Measurements from ENCODE around the gene SYNGR3. TPM values are rescaled to one million over a fixed set of nuclear protein-coding genes. Genes with fewer than 3 reads are reported as not detected.

SYNGR3 gene
- total and polyA plus RNA-seq, 2 of the 13 experiments (the other 11 are each of a cell fraction or from before 2014, with no cell fraction given), result 0.97 to 5.7 TPM

- peak; percentile 87 for TF ChIP-seq HDAC1 (CRISPR knock-in tag; IDR thresholded peaks at IDR 0.05)
- TF ChIP-seq MTF1 (CRISPR knock-in tag; IDR thresholded peaks at IDR 0.05), result 0 out of 2 replicates have a peak, but pooled peaks have one; percentile 34
- TF ChIP-seq, protein P1, sequence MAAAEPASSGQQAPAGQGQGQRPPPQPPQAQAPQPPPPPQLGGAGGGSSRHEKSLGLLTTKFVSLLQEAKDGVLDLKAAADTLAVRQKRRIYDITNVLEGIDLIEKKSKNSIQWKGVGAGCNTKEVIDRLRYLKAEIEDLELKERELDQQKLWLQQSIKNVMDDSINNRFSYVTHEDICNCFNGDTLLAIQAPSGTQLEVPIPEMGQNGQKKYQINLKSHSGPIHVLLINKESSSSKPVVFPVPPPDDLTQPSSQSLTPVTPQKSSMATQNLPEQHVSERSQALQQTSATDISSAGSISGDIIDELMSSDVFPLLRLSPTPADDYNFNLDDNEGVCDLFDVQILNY (CRISPR knock-in tag; conservative IDR thresholded peaks at IDR 0.05), result peak; percentile 74; the same call in 1 of the 2 replicates
- no peak; the same call in 1 of the 2 replicates for TF ChIP-seq ZBTB7A (CRISPR knock-in tag; IDR thresholded peaks at IDR 0.05)
- peak; percentile 40; the same call in 1 of the 2 replicates for TF ChIP-seq ZNF329 (CRISPR knock-in tag; IDR thresholded peaks at IDR 0.05; ENCODE audit: low read depth)
- TF ChIP-seq SMAD9 (CRISPR knock-in tag; IDR thresholded peaks at IDR 0.05), result no peak
- TF ChIP-seq ZNF563 (CRISPR knock-in tag; IDR thresholded peaks at IDR 0.05), result no peak; the same call in 1 of the 2 replicates
- no peak for TF ChIP-seq SCMH1 (CRISPR knock-in tag; IDR thresholded peaks at IDR 0.05; ENCODE audit: borderline replicate concordance)
- TF ChIP-seq HMG20A (CRISPR knock-in tag; IDR thresholded peaks at IDR 0.05; ENCODE audit: borderline replicate concordance), result no peak
These were observed 25.0 kb upstream of the SYNGR3 start, which contains the start of gene RPS2 (continued) for GRCh38 chr16:1964506-1965395.

DNA sequence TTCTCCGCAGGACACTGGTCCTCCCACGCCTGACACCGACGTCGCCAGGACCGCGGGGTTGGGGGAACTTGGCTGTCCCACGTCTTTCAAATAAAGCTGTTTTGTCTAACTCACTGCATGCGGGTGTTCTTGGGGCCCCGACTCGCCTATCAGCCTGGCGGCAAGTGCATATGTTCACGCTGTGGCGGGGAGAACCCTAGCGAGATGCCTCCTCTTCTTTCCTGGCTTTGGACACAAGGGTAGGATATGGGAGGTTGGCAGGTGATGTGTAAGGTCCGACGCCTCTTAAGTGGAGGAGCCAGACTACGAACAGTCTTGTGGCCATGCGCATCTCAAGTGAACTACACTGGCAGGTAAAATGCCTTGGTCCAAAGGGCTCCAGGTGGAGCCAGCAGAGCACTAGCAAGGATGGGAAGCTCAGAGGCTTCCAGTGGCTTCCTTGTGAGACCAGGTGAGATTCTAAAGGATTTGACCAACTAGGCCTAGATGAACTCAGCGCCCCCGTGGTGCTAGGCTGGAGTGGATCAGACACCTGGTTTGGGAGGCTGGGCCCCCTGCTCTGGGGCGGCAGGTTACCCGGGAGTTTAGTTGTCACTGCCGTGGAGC, 24.3 kb upstream of the SYNGR3 start:
- no peaks in the 10 kb centered on the region for H3K9me3 ChIP-seq (ENCODE audit: low read length)
- TSS peak; percentile 84 for BruUV-seq (replicated peaks)
- no peaks in the 10 kb centered on the region; a peak in 1 of 5 replicates for H3K27me3 ChIP-seq (ENCODE audit: control insufficient read depth in 1 of 2, insufficient read depth in 2 of 2, low read length in 2 of 2)
- POLR2A ChIA-PET, result interaction anchor here (0.8 to 3.1 kb wide), 46 partner anchors 8 to 536 kb away, joined by 3 to 131 read pairs (median 7); partner anchors contain the start of genes ECI1, EME2, FAHD1 and GFER
- intact Hi-C loops (cut with micrococcal nuclease; ENCODE audit: unreplicated experiment), result no loop called here
- peak overlapping the region; percentile 73 for H3K27ac ChIP-seq (ENCODE audit: extremely low read length, insufficient read depth, low read length)
- 2% methylated on average over 13 of the region's 24 CpGs for WGBS (ENCODE audit: low lambda C conversion rate)
- DNase-seq (ENCODE audit: low spot score), result no peak
- no peak overlapping the region for H2AFZ ChIP-seq (ENCODE audit: low read length)
- H3K4me3 ChIP-seq (replicated peaks in 1 of 3; ENCODE audit: insufficient read depth in 1 of 3, low read depth in 2 of 3, low read length in 3 of 3), result peak overlapping the region; percentile 84 to 94 (median 92)
- FAIRE-seq, result no peak
- in situ Hi-C loops (cut with HindIII; ENCODE audit: extremely low pct_ligation_motif_present, low pct_unique_long_range_greater_than_20kb), result no loop called here
- peaks cover 3 to 19% of the 10 kb centered on the region in 2 experiments; a peak in 3 of 5 replicates for H3K36me3 ChIP-seq (replicated peaks in 1 of 2; ENCODE audit: control insufficient read depth in 1 of 2, insufficient read depth in 2 of 2, low read length in 2 of 2)
- H4K20me1 ChIP-seq (ENCODE audit: insufficient read depth, low read length), result peaks cover 34% of the 10 kb centered on the region
- ATAC-seq, result no peak
- peak overlapping the region; percentile 96 for H3K9ac ChIP-seq (ENCODE audit: insufficient read depth, low read depth, low read length)
- CTCF ChIA-PET (ENCODE audit: low intra/inter-chr PET ratio, low total read pairs), result no interaction called here
- H3K4me1 ChIP-seq (ENCODE audit: insufficient read depth, low read length), result peaks cover 41% of the 10 kb centered on the region
- H3K79me2 ChIP-seq (ENCODE audit: insufficient read depth, low read length), result peaks cover 33% of the 10 kb centered on the region
- peak overlapping the region; percentile 100 for H3K4me2 ChIP-seq (ENCODE audit: low read depth, low read length)
- TF ChIP-seq, protein P2, sequence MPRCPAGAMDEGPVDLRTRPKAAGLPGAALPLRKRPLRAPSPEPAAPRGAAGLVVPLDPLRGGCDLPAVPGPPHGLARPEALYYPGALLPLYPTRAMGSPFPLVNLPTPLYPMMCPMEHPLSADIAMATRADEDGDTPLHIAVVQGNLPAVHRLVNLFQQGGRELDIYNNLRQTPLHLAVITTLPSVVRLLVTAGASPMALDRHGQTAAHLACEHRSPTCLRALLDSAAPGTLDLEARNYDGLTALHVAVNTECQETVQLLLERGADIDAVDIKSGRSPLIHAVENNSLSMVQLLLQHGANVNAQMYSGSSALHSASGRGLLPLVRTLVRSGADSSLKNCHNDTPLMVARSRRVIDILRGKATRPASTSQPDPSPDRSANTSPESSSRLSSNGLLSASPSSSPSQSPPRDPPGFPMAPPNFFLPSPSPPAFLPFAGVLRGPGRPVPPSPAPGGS (CRISPR knock-in tag; IDR thresholded peaks at IDR 0.05), result 0 out of 2 replicates have a peak, but pooled peaks have one; percentile 20
- peak; percentile 21; the same call in 1 of the 2 replicates for TF ChIP-seq ZNF30 (CRISPR knock-in tag; IDR thresholded peaks at IDR 0.05)
- TF ChIP-seq SP1 (IDR thresholded peaks at IDR 0.05), result no peak
- TF ChIP-seq SP1 (CRISPR knock-in tag; IDR thresholded peaks at IDR 0.05), result no peak
- TF ChIP-seq, protein P3, sequence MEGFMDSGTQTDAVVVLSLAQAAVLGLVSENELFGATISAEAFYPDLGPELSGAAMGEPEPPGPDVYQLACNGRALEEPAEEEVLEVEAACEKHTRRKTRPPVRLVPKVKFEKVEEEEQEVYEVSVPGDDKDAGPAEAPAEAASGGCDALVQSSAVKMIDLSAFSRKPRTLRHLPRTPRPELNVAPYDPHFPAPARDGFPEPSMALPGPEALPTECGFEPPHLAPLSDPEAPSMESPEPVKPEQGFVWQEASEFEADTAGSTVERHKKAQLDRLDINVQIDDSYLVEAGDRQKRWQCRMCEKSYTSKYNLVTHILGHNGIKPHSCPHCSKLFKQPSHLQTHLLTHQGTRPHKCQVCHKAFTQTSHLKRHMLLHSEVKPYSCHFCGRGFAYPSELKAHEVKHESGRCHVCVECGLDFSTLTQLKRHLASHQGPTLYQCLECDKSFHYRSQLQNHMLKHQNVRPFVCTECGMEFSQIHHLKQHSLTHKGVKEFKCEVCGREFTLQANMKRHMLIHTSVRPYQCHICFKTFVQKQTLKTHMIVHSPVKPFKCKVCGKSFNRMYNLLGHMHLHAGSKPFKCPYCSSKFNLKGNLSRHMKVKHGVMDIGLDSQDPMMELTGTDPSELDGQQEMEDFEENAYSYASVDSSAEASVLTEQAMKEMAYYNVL (CRISPR knock-in tag; IDR thresholded peaks at IDR 0.05; ENCODE audit: borderline replicate concordance), result 0 out of 2 replicates have a peak, but pooled peaks have one; percentile 0
- TF ChIP-seq NR0B2 (CRISPR knock-in tag; IDR thresholded peaks at IDR 0.05), result peak; percentile 67; the same call in 1 of the 2 replicates
- peak in 1 of 2 experiments; percentile 18; a peak in 2 of 4 replicates for TF ChIP-seq POLR2A (IDR thresholded peaks at IDR 0.05; ENCODE audit: insufficient read depth in 1 of 2, low read depth in 2 of 2, low read length in 2 of 2)
- TF ChIP-seq CBFB (CRISPR knock-in tag; IDR thresholded peaks at IDR 0.05), result 0 out of 2 replicates have a peak, but pooled peaks have one; percentile 0

Data from HepG2 (cell line).